HG02870 (cell line): ENCODE data around the gene GPX5.
"Not testable (repeated sequence)": the region's sequence is repeated elsewhere in the genome, so short reads cannot be mapped to it uniquely, and the experiment has no call there.

ENCODE experiments used
- ATAC-seq: cut with Tn5 transposase; IDR thresholded peaks from one replicate; pipeline ENCODE4 v1.9.1; 2021; ENCODE audit warnings: mild to moderate bottlenecking, moderate library complexity; ENCODE audit not compliant: unreplicated experiment

The GPX5 gene

GRCh38 chr6:28525496-28526039 lies at the start of gene GPX5:
TSS of gene GPX5 (plus strand) at chr6:28525881. CDS start at chr6:28526014, 133 bp downstream.
- no peak for ATAC-seq

GRCh38 chr6:28478518-28478917 lies 47.2 kb upstream of the GPX5 start:
- ATAC-seq: no peak

- ATAC-seq: no peak
Observed at GRCh38 chr6:28480253-28480932, 45.3 kb upstream of the GPX5 start.

GRCh38 chr6:28485482-28485881 lies 40.2 kb upstream of the GPX5 start:
- no peak for ATAC-seq

GRCh38 chr6:28486533-28486932 lies 39.1 kb upstream of the GPX5 start:
- ATAC-seq: no peak

- ATAC-seq: no peak
Observed at GRCh38 chr6:28486988-28487742, 38.5 kb upstream of the GPX5 start.

GRCh38 chr6:28488916-28489365 lies 36.7 kb upstream of the GPX5 start:
- no peak for ATAC-seq

GRCh38 chr6:28489366-28490204 lies 36.1 kb upstream of the GPX5 start:
- peak; percentile 65 for ATAC-seq

GRCh38 chr6:28490205-28490890 lies 35.3 kb upstream of the GPX5 start:
- ATAC-seq: no peak

GRCh38 chr6:28491984-28492317 lies 33.7 kb upstream of the GPX5 start:
- ATAC-seq: no peak

- ATAC-seq: no peak
Observed at GRCh38 chr6:28496099-28496779, 29.4 kb upstream of the GPX5 start.

- no peak for ATAC-seq
Observed at GRCh38 chr6:28497306-28497705, 28.4 kb upstream of the GPX5 start.

- ATAC-seq: no peak
Observed at GRCh38 chr6:28497893-28498292, 27.8 kb upstream of the GPX5 start.

GRCh38 chr6:28501259-28501658 lies 24.4 kb upstream of the GPX5 start:
- ATAC-seq: no peak

GRCh38 chr6:28502136-28502535 lies 23.5 kb upstream of the GPX5 start:
- not testable (repeated sequence) for ATAC-seq

- not testable (repeated sequence) for ATAC-seq
Observed at GRCh38 chr6:28502709-28503305, 22.9 kb upstream of the GPX5 start.

- ATAC-seq: no peak
Observed at GRCh38 chr6:28505733-28506132, 19.9 kb upstream of the GPX5 start.

- no peak for ATAC-seq
Observed at GRCh38 chr6:28506807-28507475, 18.7 kb upstream of the GPX5 start.

GRCh38 chr6:28511628-28512300 lies 13.9 kb upstream of the GPX5 start:
- no peak for ATAC-seq
